H9 (cell line): ENCODE measurements around the gene TRMT61A. TPM values are rescaled to one million over a fixed set of nuclear protein-coding genes. Genes with fewer than 3 reads are reported as not detected.

Experiments used
- DNase-seq: peaks from one replicate; pipeline ENCODE4 v3.0.0-alpha.2; 2017
- H2AFZ ChIP-seq: one replicate; pipeline ENCODE4 v1.6.1; 2013; ENCODE audit warnings: mild to moderate bottlenecking, low read length, control low read depth, moderate library complexity
- H2AK5ac ChIP-seq: 2 replicates; pipeline ENCODE4 v1.6.1; 2013; ENCODE audit warnings: low read length, control low read depth, mixed read lengths; ENCODE audit not compliant: insufficient read length
- H2BK120ac ChIP-seq: one replicate; pipeline ENCODE4 v1.6.1; 2013; ENCODE audit warnings: low read depth, mild to moderate bottlenecking, low read length, control low read depth, inconsistent platforms; ENCODE audit not compliant: poor library complexity, severe bottlenecking
- H2BK12ac ChIP-seq: 2 replicates; pipeline ENCODE4 v1.6.1; 2013; ENCODE audit warnings: low read length, control low read depth, mixed read lengths, low read depth; ENCODE audit not compliant: insufficient read length
- H2BK15ac ChIP-seq: 2 replicates; pipeline ENCODE4 v1.6.1; 2013; ENCODE audit warnings: low read depth, low read length, control low read depth
- H2BK20ac ChIP-seq: one replicate; pipeline ENCODE4 v1.6.1; 2013; ENCODE audit warnings: low read depth, mild to moderate bottlenecking, low read length, control low read depth, inconsistent platforms; ENCODE audit not compliant: poor library complexity, severe bottlenecking
- H2BK5ac ChIP-seq: 2 replicates; pipeline ENCODE4 v1.6.1; 2013; ENCODE audit warnings: low read length, control low read depth, mixed read lengths; ENCODE audit not compliant: insufficient read length
- H3K14ac ChIP-seq: 2 replicates; pipeline ENCODE4 v1.6.1; 2013; ENCODE audit warnings: low read length, control low read depth; ENCODE audit not compliant: insufficient read depth
- H3K18ac ChIP-seq: 2 replicates; pipeline ENCODE4 v1.6.1; 2013; ENCODE audit warnings: low read depth, mild to moderate bottlenecking, mixed read lengths, low read length, control low read depth; ENCODE audit not compliant: insufficient read length
- H3K23ac ChIP-seq: 2 replicates; pipeline ENCODE4 v1.6.1; 2013; ENCODE audit warnings: low read length, control low read depth, mixed read lengths, low read depth; ENCODE audit not compliant: insufficient read length
- H3K23me2 ChIP-seq: 2 replicates; pipeline ENCODE4 v1.6.1; 2013; ENCODE audit warnings: low read depth, mild to moderate bottlenecking, mixed read lengths, low read length, control low read depth; ENCODE audit not compliant: insufficient read length, poor library complexity, severe bottlenecking
- H3K27ac ChIP-seq: 2 replicates; pipeline ENCODE4 v1.5.1; 2013; ENCODE audit warnings: low read length, control low read depth, mixed read lengths, low read depth; ENCODE audit not compliant: insufficient read length
- H3K27me3 ChIP-seq: 2 replicates; pipeline ENCODE4 v1.6.1; 2013; ENCODE audit warnings: low read length, control low read depth, inconsistent platforms; ENCODE audit not compliant: insufficient read depth
- H3K4ac ChIP-seq: 2 replicates; pipeline ENCODE4 v1.6.1; 2013; ENCODE audit warnings: low read depth, mild to moderate bottlenecking, control low read depth, inconsistent platforms, low read length, moderate library complexity
- H3K4me1 ChIP-seq: 2 replicates; pipeline ENCODE4 v1.6.1; 2013; ENCODE audit warnings: low read length, control low read depth, inconsistent platforms; ENCODE audit not compliant: insufficient read depth
- H3K4me2 ChIP-seq: 2 replicates; pipeline ENCODE4 v1.6.1; 2013; ENCODE audit warnings: low read length, control low read depth, mixed read lengths; ENCODE audit not compliant: insufficient read length, insufficient read depth
- H3K56ac ChIP-seq: 2 replicates; pipeline ENCODE4 v1.6.1; 2013; ENCODE audit warnings: low read depth, mild to moderate bottlenecking, mixed read lengths, low read length, control low read depth; ENCODE audit not compliant: insufficient read length
- H3K79me1 ChIP-seq: 2 replicates; pipeline ENCODE4 v1.6.1; 2013; ENCODE audit warnings: low read depth, mild to moderate bottlenecking, moderate library complexity, low read length, control low read depth, inconsistent platforms; ENCODE audit not compliant: insufficient read depth, poor library complexity, severe bottlenecking
- H3K79me2 ChIP-seq: 2 replicates; pipeline ENCODE4 v1.6.1; 2013; ENCODE audit warnings: low read length, control low read depth, inconsistent platforms; ENCODE audit not compliant: insufficient read depth
- H3K9ac ChIP-seq: 2 replicates; pipeline ENCODE4 v1.6.1; 2013; ENCODE audit warnings: low read length, control low read depth, mixed read lengths; ENCODE audit not compliant: insufficient read length; ENCODE audit errors: extremely low read depth
- H3K9me3 ChIP-seq: one replicate; pipeline ENCODE4 v1.6.1; 2013; ENCODE audit warnings: low read depth, low read length, inconsistent platforms; ENCODE audit not compliant: control insufficient read depth
- H3T11ph ChIP-seq: one replicate; pipeline ENCODE4 v1.6.1; 2013; ENCODE audit warnings: mild to moderate bottlenecking, low read length, control low read depth, inconsistent platforms
- H4K20me1 ChIP-seq: one replicate; pipeline ENCODE4 v1.6.1; 2013; ENCODE audit not compliant: control insufficient read depth, insufficient read length, insufficient read depth
- H4K5ac ChIP-seq: 2 replicates; pipeline ENCODE4 v1.6.1; 2013; ENCODE audit warnings: low read depth, mild to moderate bottlenecking, mixed read lengths, low read length, control low read depth; ENCODE audit not compliant: insufficient read length
- H4K8ac ChIP-seq: replicated peaks from 2 replicates; pipeline ENCODE4 v1.6.1; 2013; ENCODE audit warnings: low read length, control low read depth, mixed read lengths, low read depth; ENCODE audit not compliant: insufficient read length
- H4K91ac ChIP-seq: 2 replicates; pipeline ENCODE4 v1.6.1; 2013; ENCODE audit warnings: low read depth, mild to moderate bottlenecking, moderate library complexity, mixed read lengths, low read length, control low read depth; ENCODE audit not compliant: insufficient read length
- H3K27ac Mint-ChIP-seq, 3 experiments: 2 replicates in 2 of 3; 3 replicates in 1 of 3; pipeline ENCODE4 v1.8.0; 2020 to 2021; ENCODE audit warnings: mixed read lengths in 3 of 3, mild to moderate bottlenecking in 1 of 3, moderate library complexity in 1 of 3
- H3K27me3 Mint-ChIP-seq: 2 replicates; pipeline ENCODE4 v1.8.0; 2021; ENCODE audit warnings: low read depth, mild to moderate bottlenecking, moderate library complexity, mixed read lengths
- H3K36me3 Mint-ChIP-seq, 3 experiments: 2 replicates in 2 of 3; 3 replicates in 1 of 3; pipeline ENCODE4 v1.8.0; 2020 to 2021; ENCODE audit warnings: low read depth in 3 of 3, mixed read lengths in 3 of 3; ENCODE audit not compliant: insufficient read depth in 1 of 3
- H3K4me1 Mint-ChIP-seq, 2 experiments: 2 replicates each; pipeline ENCODE4 v1.8.0; 2020; ENCODE audit warnings: mixed read lengths in 2 of 2
- H3K4me3 Mint-ChIP-seq, 2 experiments: 2 replicates in 1 of 2; 3 replicates in 1 of 2; pipeline ENCODE4 v1.8.0; 2020 to 2021; ENCODE audit warnings: mild to moderate bottlenecking in 2 of 2, mixed read lengths in 2 of 2, moderate library complexity in 1 of 2
- H3K9me3 Mint-ChIP-seq, 2 experiments: 2 replicates in 1 of 2; 3 replicates in 1 of 2; pipeline ENCODE4 v1.8.0; 2020; ENCODE audit warnings: mild to moderate bottlenecking in 2 of 2, mixed read lengths in 2 of 2, moderate library complexity in 1 of 2
- WGBS: extraction: QIAGEN DNeasy Blood & Tissue Kit; methylation state at CpG from one replicate; pipeline ENCODE4 v1.1.7; 2013; ENCODE audit warnings: missing lambda C conversion rate, low lambda C conversion rate, mixed read lengths; ENCODE audit not compliant: insufficient read length; ENCODE audit errors: extremely low coverage; 5-methylcytosine and 5-hydroxymethylcytosine counted together
- total RNA-seq: library from RNA; stranded (reverse); gene quantifications from 2 replicates; pipeline ENCODE4 v1.2.1, GENCODE V29; 2021
- TF ChIP-seq, protein P1 (sequence below): fragments of 200-600 bp; sonication (generic); conservative IDR thresholded peaks from 3 replicates; pipeline ENCODE4 v1.8.0; 2021; ENCODE audit warnings: antibody characterized with exemption, mild to moderate bottlenecking

Gene TRMT61A
- total RNA-seq, 1 experiment from 2014 or later: 21.9 TPM

DNA sequence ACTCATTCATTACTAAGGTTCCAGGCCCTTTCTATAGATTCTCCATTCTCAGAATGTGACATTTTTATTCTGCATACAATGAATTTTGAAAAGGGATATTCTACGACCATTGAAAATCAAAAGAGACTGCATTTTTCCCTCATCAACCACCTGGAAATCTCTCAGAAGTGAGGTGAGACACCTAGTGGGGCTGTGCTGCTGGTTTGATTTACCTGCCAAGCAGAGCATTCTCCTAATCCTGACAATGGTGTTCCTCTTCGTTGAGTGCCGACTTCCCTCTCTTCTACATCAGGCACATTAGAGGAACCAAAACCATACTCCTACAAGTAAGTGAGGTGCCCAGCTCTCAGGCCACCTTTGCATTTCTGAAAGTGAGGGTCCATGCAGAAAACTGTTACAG, 21.2 kb upstream of the TRMT61A start:
- H3K79me2 ChIP-seq: no peaks in the 10 kb centered on the region
- H2AK5ac ChIP-seq: no peak overlapping the region
- no peak overlapping the region for H3K56ac ChIP-seq
- no peaks in the 10 kb centered on the region for H3K27me3 ChIP-seq
- TF ChIP-seq, protein P1, sequence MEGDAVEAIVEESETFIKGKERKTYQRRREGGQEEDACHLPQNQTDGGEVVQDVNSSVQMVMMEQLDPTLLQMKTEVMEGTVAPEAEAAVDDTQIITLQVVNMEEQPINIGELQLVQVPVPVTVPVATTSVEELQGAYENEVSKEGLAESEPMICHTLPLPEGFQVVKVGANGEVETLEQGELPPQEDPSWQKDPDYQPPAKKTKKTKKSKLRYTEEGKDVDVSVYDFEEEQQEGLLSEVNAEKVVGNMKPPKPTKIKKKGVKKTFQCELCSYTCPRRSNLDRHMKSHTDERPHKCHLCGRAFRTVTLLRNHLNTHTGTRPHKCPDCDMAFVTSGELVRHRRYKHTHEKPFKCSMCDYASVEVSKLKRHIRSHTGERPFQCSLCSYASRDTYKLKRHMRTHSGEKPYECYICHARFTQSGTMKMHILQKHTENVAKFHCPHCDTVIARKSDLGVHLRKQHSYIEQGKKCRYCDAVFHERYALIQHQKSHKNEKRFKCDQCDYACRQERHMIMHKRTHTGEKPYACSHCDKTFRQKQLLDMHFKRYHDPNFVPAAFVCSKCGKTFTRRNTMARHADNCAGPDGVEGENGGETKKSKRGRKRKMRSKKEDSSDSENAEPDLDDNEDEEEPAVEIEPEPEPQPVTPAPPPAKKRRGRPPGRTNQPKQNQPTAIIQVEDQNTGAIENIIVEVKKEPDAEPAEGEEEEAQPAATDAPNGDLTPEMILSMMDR: 0 out of 3 replicates have a peak, but pooled peaks have one; percentile 14
- H3K9me3 ChIP-seq: no peaks in the 10 kb centered on the region
- no peak overlapping the region for H3K4me2 ChIP-seq
- no peak overlapping the region for H3K27ac Mint-ChIP-seq
- no peak overlapping the region for H2BK5ac ChIP-seq
- H2AFZ ChIP-seq: no peak overlapping the region
- no peaks in the 10 kb centered on the region for H3K27me3 Mint-ChIP-seq
- H2BK120ac ChIP-seq: no peak overlapping the region
- no peak overlapping the region for H3K27ac ChIP-seq
- no peak overlapping the region for H2BK15ac ChIP-seq
- H3K14ac ChIP-seq: no peak overlapping the region
- no peaks in the 10 kb centered on the region for H3K4me1 ChIP-seq
- no peak overlapping the region for H2BK12ac ChIP-seq
- H3K36me3 Mint-ChIP-seq: peaks cover 28 to 63% (median 47%) of the 10 kb centered on the region in 3 experiments
- H4K8ac ChIP-seq: no peak overlapping the region
- no peak overlapping the region for H3K9ac ChIP-seq
- H3K4me3 Mint-ChIP-seq: no peak overlapping the region
- H3K23me2 ChIP-seq: no peaks in the 10 kb centered on the region
- no peaks in the 10 kb centered on the region for H3K9me3 Mint-ChIP-seq
- WGBS: no CpG with 5 or more reads among the region's 3 CpGs
- no peak overlapping the region for H3T11ph ChIP-seq
- no peak overlapping the region for H3K23ac ChIP-seq
- no peaks in the 10 kb centered on the region for H3K4me1 Mint-ChIP-seq
- H3K79me1 ChIP-seq: no peaks in the 10 kb centered on the region
- no peak overlapping the region for H2BK20ac ChIP-seq
- no peak overlapping the region for H4K91ac ChIP-seq
- no peaks in the 10 kb centered on the region for H4K20me1 ChIP-seq
- H3K18ac ChIP-seq: no peak overlapping the region
- no peak overlapping the region for H4K5ac ChIP-seq
- no peak overlapping the region for H3K4ac ChIP-seq
- DNase-seq: no peak
